LNCaP clone FGC (cell line): ENCODE measurements around the gene CLDN11.

ENCODE experiments used
- DNase-seq: peaks from one replicate; pipeline ENCODE4 v3.0.0-alpha.2; 2011; ENCODE audit warnings: low read depth
- H3K4me3 ChIP-seq: 2 replicates; pipeline ENCODE4 v1.5.1; 2011; ENCODE audit warnings: mild to moderate bottlenecking, low read depth, low read length, control low read depth
- TF ChIP-seq, protein P1 (sequence below): IDR thresholded peaks from 2 replicates; pipeline ENCODE4 v1.5.1; 2012; ENCODE audit warnings: mild to moderate bottlenecking; ENCODE audit not compliant: control insufficient read depth, insufficient read depth; ENCODE audit errors: extremely low read depth

CLDN11 gene

DNA sequence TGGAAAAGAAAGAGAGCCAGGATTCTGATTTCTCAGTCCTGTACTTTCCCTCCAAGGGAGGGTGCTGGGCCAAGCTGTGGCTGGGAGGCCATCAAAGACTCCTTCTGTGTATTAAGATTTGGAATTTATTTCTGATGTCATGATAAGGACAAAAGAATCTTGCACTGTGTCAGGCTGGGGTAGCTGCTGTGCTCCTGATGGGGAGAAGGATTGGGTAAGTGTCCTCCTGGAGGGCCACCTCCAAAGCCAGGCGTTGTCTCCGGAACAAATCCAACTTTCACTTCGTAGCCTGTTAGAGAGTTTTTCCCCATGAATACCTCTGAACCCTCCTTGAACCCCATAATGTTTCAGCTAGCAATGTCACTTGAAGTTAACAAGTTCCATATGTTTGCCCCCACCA is 29.9 kb downstream of the CLDN11 start:
- no peak for DNase-seq
- no peak overlapping the region for H3K4me3 ChIP-seq
- TF ChIP-seq, protein P1, sequence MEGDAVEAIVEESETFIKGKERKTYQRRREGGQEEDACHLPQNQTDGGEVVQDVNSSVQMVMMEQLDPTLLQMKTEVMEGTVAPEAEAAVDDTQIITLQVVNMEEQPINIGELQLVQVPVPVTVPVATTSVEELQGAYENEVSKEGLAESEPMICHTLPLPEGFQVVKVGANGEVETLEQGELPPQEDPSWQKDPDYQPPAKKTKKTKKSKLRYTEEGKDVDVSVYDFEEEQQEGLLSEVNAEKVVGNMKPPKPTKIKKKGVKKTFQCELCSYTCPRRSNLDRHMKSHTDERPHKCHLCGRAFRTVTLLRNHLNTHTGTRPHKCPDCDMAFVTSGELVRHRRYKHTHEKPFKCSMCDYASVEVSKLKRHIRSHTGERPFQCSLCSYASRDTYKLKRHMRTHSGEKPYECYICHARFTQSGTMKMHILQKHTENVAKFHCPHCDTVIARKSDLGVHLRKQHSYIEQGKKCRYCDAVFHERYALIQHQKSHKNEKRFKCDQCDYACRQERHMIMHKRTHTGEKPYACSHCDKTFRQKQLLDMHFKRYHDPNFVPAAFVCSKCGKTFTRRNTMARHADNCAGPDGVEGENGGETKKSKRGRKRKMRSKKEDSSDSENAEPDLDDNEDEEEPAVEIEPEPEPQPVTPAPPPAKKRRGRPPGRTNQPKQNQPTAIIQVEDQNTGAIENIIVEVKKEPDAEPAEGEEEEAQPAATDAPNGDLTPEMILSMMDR = no peak

DNA sequence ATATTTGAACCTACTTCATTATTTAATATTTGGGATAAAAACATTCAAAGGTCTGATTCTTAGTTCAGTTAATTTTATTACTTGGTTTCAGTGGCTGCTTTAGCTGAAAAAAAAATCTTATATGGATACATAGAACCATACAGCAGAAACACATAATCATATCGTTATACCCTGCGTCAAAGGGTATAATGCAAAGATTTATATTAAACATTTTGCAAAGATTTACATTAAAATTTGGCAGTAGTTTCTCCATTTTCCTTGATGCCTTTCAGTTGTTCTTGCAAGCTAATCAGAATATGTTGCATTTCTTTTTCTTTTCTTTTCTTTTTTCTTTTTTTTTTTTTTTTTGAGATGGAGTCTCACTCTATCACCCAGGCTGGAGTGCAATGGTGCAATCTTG is 31.4 kb downstream of the CLDN11 start:
- no peak for DNase-seq
- TF ChIP-seq, protein P1 = no peak

DNA sequence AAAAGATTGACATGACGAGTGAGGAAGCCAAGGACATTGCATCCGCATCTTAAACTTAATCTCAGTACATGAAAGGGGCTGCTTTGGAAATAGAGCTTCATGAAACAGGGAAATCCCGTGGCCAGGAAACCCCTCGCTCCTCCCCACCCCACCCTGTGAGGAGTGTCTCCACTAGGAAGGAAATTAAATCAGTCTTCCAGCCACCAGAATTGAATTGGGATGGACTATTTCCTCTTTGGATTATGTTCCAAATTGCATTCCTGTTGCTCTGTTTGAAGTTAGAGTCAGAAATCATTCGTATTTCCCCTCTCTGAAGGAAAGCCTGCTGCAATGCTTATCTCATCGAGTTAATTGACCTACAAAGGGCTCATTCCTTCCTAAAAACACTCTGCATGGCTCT is 35.8 kb downstream of the CLDN11 start:
- no peak overlapping the region for H3K4me3 ChIP-seq
- TF ChIP-seq, protein P1 = no peak
- no peak for DNase-seq

More for the DNA sequence above, 31.4 kb downstream of the CLDN11 start:
- no peak overlapping the region for H3K4me3 ChIP-seq

DNA sequence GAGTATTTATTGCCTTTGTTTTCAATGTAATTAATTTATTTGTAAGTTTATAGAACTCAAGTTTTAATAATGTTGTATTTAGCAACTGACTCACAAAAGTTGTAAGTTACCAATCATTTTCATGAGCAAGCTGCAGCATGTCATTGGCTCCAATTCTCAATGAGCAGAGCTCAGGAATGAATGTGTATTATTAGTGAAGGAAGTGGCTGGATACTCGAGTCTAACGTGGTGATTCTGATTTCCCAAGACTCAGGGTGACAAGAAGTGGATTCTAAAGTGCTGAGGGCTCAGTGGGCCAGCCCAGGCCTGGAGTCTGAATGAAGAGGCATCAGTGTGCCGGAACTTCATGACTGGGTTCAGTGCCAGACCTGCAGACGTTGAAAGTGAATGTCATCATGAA is 39.6 kb downstream of the CLDN11 start:
- TF ChIP-seq, protein P1 = no peak

DNA sequence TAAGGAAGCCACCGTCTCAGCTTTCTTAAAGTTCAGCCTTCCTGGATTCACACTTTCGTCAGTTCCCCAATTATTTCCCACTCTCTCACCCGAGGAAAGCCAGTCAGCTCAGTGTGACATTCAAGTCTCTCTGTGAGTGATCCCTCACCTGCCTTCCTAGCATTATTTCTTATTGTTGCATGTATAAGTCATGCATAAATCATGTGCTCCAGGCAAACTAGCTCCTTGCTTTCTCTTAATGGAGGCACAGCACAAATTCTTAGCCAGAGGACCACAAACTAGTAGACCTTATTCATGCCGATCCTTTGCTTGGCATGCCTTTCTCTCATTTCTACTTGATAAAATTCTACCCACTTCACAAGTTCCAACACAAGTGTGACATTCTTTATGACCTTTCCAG is 44.3 kb downstream of the CLDN11 start:
- H3K4me3 ChIP-seq = no peak overlapping the region
- TF ChIP-seq, protein P1 = no peak
- DNase-seq = no peak

More for the DNA sequence above, 39.6 kb downstream of the CLDN11 start:
- no peak for DNase-seq
- no peak overlapping the region for H3K4me3 ChIP-seq

DNA sequence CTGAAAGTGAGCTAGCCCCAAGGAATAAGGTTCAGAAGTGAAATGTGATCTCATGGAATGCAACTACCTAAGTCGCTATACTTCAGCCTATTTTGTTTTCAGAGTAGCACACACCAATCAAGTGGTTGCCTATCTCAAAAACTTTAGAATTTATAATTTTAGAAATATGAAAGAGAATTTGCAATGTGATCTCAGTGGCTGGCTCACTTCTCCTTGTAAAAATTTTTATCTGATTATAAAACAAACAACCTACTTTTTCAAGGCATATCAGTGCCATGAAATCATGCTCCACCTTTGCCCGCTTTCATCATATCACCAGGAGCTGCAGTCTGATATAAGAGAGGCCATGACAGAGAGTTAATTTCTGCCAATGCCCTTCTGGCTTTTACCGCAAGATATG is 47.3 kb downstream of the CLDN11 start:
- H3K4me3 ChIP-seq = no peak overlapping the region
- TF ChIP-seq, protein P1 = no peak
- peak; percentile 49 for DNase-seq

DNA sequence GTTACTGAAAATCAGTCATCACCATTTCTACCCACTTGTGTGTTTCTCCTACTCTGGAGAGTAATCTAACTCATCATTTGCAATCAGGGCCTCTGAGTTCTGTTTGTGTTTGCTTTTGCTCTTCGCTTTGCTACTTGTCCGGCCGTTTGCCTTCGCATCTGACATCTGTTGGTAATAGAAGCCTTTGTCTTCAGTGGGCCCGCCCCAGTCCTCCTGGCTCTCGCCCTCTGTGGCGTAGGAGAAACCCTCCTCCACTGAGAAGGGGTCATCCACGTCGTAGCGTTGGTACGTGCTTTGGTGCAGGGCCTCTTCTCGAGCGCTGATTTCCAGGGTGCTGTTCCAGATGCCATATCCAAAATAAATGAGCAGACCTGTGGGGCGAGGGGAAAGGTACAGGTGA is 48.3 kb downstream of the CLDN11 start:
- TF ChIP-seq, protein P1 = no peak
- H3K4me3 ChIP-seq = no peak overlapping the region
- no peak for DNase-seq
